HepG2 (cell line): ENCODE results near the gene CSNK2B. TPM values are rescaled to one million over a fixed set of nuclear protein-coding genes. Genes with fewer than 3 reads are reported as not detected.

Experiments used
- ARID2 ChIP-seq: sonication (generic); formaldehyde crosslinking; IDR thresholded peaks from 2 replicates; pipeline ENCODE4 v1.8.1; 2022; ENCODE audit warnings: mild to moderate bottlenecking, missing genetic modification reagents, borderline replicate concordance
- ATF3 ChIP-seq: sonication (generic); formaldehyde crosslinking; IDR thresholded peaks from 2 replicates; pipeline ENCODE4 v1.4.0; 2020; ENCODE audit warnings: missing genetic modification reagents
- ATF7 ChIP-seq, 2 experiments: fragments of 450-650 bp in 1 of 2; sonication (generic) in 1 of 2; formaldehyde crosslinking in 1 of 2; IDR thresholded peaks; 2 replicates each; pipeline versions ENCODE4 v1.4.0 to v1.6.1; 2016 to 2020; ENCODE audit warnings: antibody characterized with exemption in 1 of 2, mild to moderate bottlenecking in 1 of 2, missing genetic modification reagents in 1 of 2
- CENPT ChIP-seq: sonication (generic); formaldehyde crosslinking; IDR thresholded peaks from 2 replicates; pipeline ENCODE4 v1.8.0; 2022; ENCODE audit warnings: low read depth, mild to moderate bottlenecking, moderate library complexity, missing genetic modification reagents
- EP300 ChIP-seq, 3 experiments: sonication (generic) in 1 of 3; formaldehyde crosslinking in 1 of 3; IDR thresholded peaks; 2 replicates each; pipeline versions ENCODE4 v1.5.1 to v1.6.1; 2011 to 2020; ENCODE audit warnings: low read depth in 2 of 3, low read length in 2 of 3, borderline replicate concordance in 1 of 3, improper control_type of control experiment in 1 of 3, mild to moderate bottlenecking in 1 of 3, missing genetic modification reagents in 1 of 3, moderate library complexity in 1 of 3
- FOXJ3 ChIP-seq: sonication (generic); formaldehyde crosslinking; IDR thresholded peaks from 2 replicates; pipeline ENCODE4 v1.4.0; 2020; ENCODE audit warnings: missing genetic modification reagents, mild to moderate bottlenecking, borderline replicate concordance
- FOXP1 ChIP-seq, 2 experiments: fragments of 450-650 bp in 1 of 2; IDR thresholded peaks; 2 replicates each; pipeline ENCODE4 v1.6.1; 2017 to 2018; ENCODE audit warnings: antibody characterized with exemption in 1 of 2
- GABPA ChIP-seq, 2 experiments: IDR thresholded peaks; 2 replicates each; pipeline ENCODE4 v1.6.1; 2011 to 2016; ENCODE audit warnings: low read depth in 2 of 2, low read length in 1 of 2, missing biosample characterization in 1 of 2, missing genetic modification characterization in 1 of 2
- GMEB2 ChIP-seq: IDR thresholded peaks from 2 replicates; pipeline ENCODE4 v1.6.1; 2016; ENCODE audit warnings: missing biosample characterization, missing genetic modification reagents, low read depth
- HNRNPLL ChIP-seq: fragments of 200-400 bp; formaldehyde crosslinking; IDR thresholded peaks from 2 replicates; pipeline ENCODE4 v1.6.1; 2017; ENCODE audit warnings: mild to moderate bottlenecking, low read depth, low read length; ENCODE audit not compliant: poor library complexity, severe bottlenecking
- MEIS2 ChIP-seq: sonication (generic); formaldehyde crosslinking; IDR thresholded peaks from 2 replicates; pipeline ENCODE4 v1.9.0; 2021; ENCODE audit warnings: mild to moderate bottlenecking, missing genetic modification reagents
- MTF1 ChIP-seq: sonication (generic); formaldehyde crosslinking; IDR thresholded peaks from 2 replicates; pipeline ENCODE4 v1.5.0; 2020; ENCODE audit warnings: missing genetic modification reagents
- NFKB2 ChIP-seq: sonication (generic); formaldehyde crosslinking; IDR thresholded peaks from 2 replicates; pipeline ENCODE4 v1.4.0; 2020; ENCODE audit warnings: missing genetic modification reagents, borderline replicate concordance
- PCBP2 ChIP-seq: fragments of 200-400 bp; formaldehyde crosslinking; optimal IDR thresholded peaks from 2 replicates; pipeline ENCODE3; 2018; ENCODE audit warnings: low read length, low read depth; ENCODE audit not compliant: poor library complexity, severe bottlenecking
- SRY ChIP-seq: sonication (generic); formaldehyde crosslinking; IDR thresholded peaks from 2 replicates; pipeline ENCODE4 v1.8.0; 2022; ENCODE audit warnings: mild to moderate bottlenecking, missing genetic modification reagents
- THAP7 ChIP-seq: sonication (generic); formaldehyde crosslinking; IDR thresholded peaks from 2 replicates; pipeline ENCODE4 v1.8.1; 2023; ENCODE audit warnings: mild to moderate bottlenecking, missing genetic modification reagents
- THYN1 ChIP-seq: sonication (generic); formaldehyde crosslinking; IDR thresholded peaks from 2 replicates; pipeline ENCODE4 v1.8.1; 2023; ENCODE audit warnings: low read depth, mild to moderate bottlenecking, moderate library complexity, missing genetic modification reagents, borderline replicate concordance
- ZBTB39 ChIP-seq: sonication (generic); formaldehyde crosslinking; IDR thresholded peaks from 2 replicates; pipeline ENCODE4 v1.5.0; 2020; ENCODE audit warnings: missing genetic modification reagents
- ZNF121 ChIP-seq: sonication (generic); formaldehyde crosslinking; IDR thresholded peaks from 2 replicates; pipeline ENCODE4 v1.5.0; 2020; ENCODE audit warnings: mild to moderate bottlenecking, missing genetic modification reagents
- ZNF124 ChIP-seq: sonication (generic); formaldehyde crosslinking; IDR thresholded peaks from 2 replicates; pipeline ENCODE4 v1.4.0; 2020; ENCODE audit warnings: missing genetic modification reagents
- ZNF597 ChIP-seq: sonication (generic); formaldehyde crosslinking; IDR thresholded peaks from 2 replicates; pipeline ENCODE4 v1.5.0; 2020; ENCODE audit warnings: missing genetic modification reagents
- polyA plus RNA-seq, 8 experiments: library from polyadenylated mRNA; depleted of rRNA in 3 of 8; stranded (reverse) in 7 of 8; unstranded in 1 of 8; fragments of >200 nt; fragmentation: Illumina TruSeq in 4 of 8; extraction: Trizol in 4 of 8; gene quantifications; 2 replicates each; pipeline versions ENCODE4 v1.2.1 to v1.2.3, GENCODE V29; 2011 to 2016; ENCODE audit warnings: low read depth in 4 of 8, missing spikeins in 1 of 8, mixed read lengths in 1 of 8; ENCODE audit not compliant: insufficient read depth in 1 of 8
- total RNA-seq, 5 experiments: library from RNA; depleted of rRNA; stranded (reverse); fragments of >200 nt; fragmentation: Illumina TruSeq; extraction: Trizol; gene quantifications; 2 replicates each; pipeline ENCODE4 v1.2.3, GENCODE V29; 2016; ENCODE audit warnings: low read depth in 1 of 5

CSNK2B gene
- total and polyA plus RNA-seq, 2 of the 13 experiments (the other 11 are each of a cell fraction or from before 2014, with no cell fraction given), result 111 to 296 TPM

GRCh38 chr6:31619805-31620585, 45.9 kb upstream of the CSNK2B start (continued):
- TF ChIP-seq GMEB2 (CRISPR knock-in tag) (peak; percentile 84), THYN1 (CRISPR knock-in tag) (0 out of 2 replicates have a peak, but pooled peaks have one; percentile 45), SRY (peak; percentile 76), ARID2 (CRISPR knock-in tag) (peak; percentile 86), ATF3 (CRISPR knock-in tag) (peak; percentile 63; the same call in 1 of the 2 replicates), ZBTB39 (CRISPR knock-in tag) (no peak), ATF7 (IDR thresholded peaks at IDR 0.05) (peak; percentile 100), ATF7 (CRISPR knock-in tag; IDR thresholded peaks at IDR 0.05) (peak; percentile 90), FOXP1 (IDR thresholded peaks at IDR 0.05) (no peak), FOXP1 (CRISPR knock-in tag; IDR thresholded peaks at IDR 0.05) (peak; percentile 45; the same call in 1 of the 2 replicates), GABPA (IDR thresholded peaks at IDR 0.05; ENCODE audit: low read depth, low read length) (no peak), GABPA (CRISPR knock-in tag; IDR thresholded peaks at IDR 0.05; ENCODE audit: low read depth) (peak; percentile 61), ZNF597 (CRISPR knock-in tag) (no peak), PCBP2 (no peak), CENPT (CRISPR knock-in tag) (peak; percentile 67; the same call in 1 of the 2 replicates), THAP7 (CRISPR knock-in tag) (peak; percentile 65; the same call in 1 of the 2 replicates), MTF1 (CRISPR knock-in tag) (peak; percentile 47; the same call in 1 of the 2 replicates), NFKB2 (CRISPR knock-in tag) (peak; percentile 96), ZNF124 (CRISPR knock-in tag) (0 out of 2 replicates have a peak, but pooled peaks have one; percentile 23), EP300 (IDR thresholded peaks at IDR 0.05; ENCODE audit: low read depth in 2 of 2, low read length in 2 of 2) (no peak; a peak in 1 of 4 replicates), EP300 (CRISPR knock-in tag; IDR thresholded peaks at IDR 0.05; ENCODE audit: borderline replicate concordance) (peak; percentile 57; the same call in 1 of the 2 replicates), FOXJ3 (CRISPR knock-in tag) (no peak), ZNF121 (CRISPR knock-in tag) (0 out of 2 replicates have a peak, but pooled peaks have one; percentile 21), HNRNPLL (peak; percentile 99), MEIS2 (CRISPR knock-in tag) (0 out of 2 replicates have a peak, but pooled peaks have one; percentile 84)
